CD4-positive, alpha-beta T cell (primary cell): ENCODE measurements around the gene SPRR2F. TPM values are rescaled to one million over a fixed set of nuclear protein-coding genes. Genes with fewer than 3 reads are reported as not detected.
"Not testable (repeated sequence)": the region's sequence is repeated elsewhere in the genome, so short reads cannot be mapped to it uniquely, and the experiment has no call there.

ENCODE experiments used
- ATAC-seq: fragments of 200-7000 bp; cut with Tn5 transposase; one replicate; pipeline ENCODE4 v1.10.0; 2022; ENCODE audit warnings: mild to moderate bottlenecking; ENCODE audit not compliant: poor library complexity
- CTCF ChIA-PET: fragments of 350-600 bp; sonication (Branson Sonifier 250); formaldehyde crosslinking; loops from one replicate; lab custom pipeline; 2021; ENCODE audit warnings: antibody characterized with exemption, inconsistent platforms; lab: Charles Lee
- POLR2A ChIA-PET: fragments of 350-600 bp; sonication (Branson Sonifier 250); formaldehyde crosslinking; loops from one replicate; lab custom pipeline; 2021; ENCODE audit warnings: antibody characterized with exemption, inconsistent platforms; lab: Charles Lee
- DNase-seq, 14 experiments: peaks; one replicate each; pipeline ENCODE4 v3.0.0-alpha.2; 2013 to 2020; ENCODE audit warnings: mixed read lengths in 2 of 14
- H3K27ac ChIP-seq, 2 donors: one replicate each; pipeline versions ENCODE4 v1.5.1 to v1.7.0; 2013; ENCODE audit warnings: low read length in 2 of 2, low read depth in 1 of 2, mild to moderate bottlenecking in 1 of 2
- H3K27me3 ChIP-seq, 2 experiments: 1 replicate in 1 of 2; 2 replicates in 1 of 2; pipeline versions ENCODE4 v1.6.1 to v1.7.0; 2013; ENCODE audit warnings: low read length in 2 of 2, control low read depth in 1 of 2, mild to moderate bottlenecking in 1 of 2, moderate library complexity in 1 of 2; ENCODE audit not compliant: insufficient read depth in 2 of 2, control insufficient read depth in 1 of 2
- H3K36me3 ChIP-seq: one replicate; pipeline ENCODE4 v1.6.1; 2013; ENCODE audit warnings: low read length, control low read depth; ENCODE audit not compliant: insufficient read depth
- H3K4me1 ChIP-seq: one replicate; pipeline ENCODE4 v1.6.1; 2013; ENCODE audit warnings: low read length, control low read depth; ENCODE audit not compliant: insufficient read depth
- H3K4me3 ChIP-seq: one replicate; pipeline ENCODE4 v1.5.1; 2013; ENCODE audit warnings: mild to moderate bottlenecking, low read length, moderate library complexity
- H3K9me3 ChIP-seq, 2 experiments: 1 replicate in 1 of 2; 2 replicates in 1 of 2; pipeline versions ENCODE4 v1.6.1 to v1.7.0; 2013; ENCODE audit warnings: low read length in 2 of 2, mild to moderate bottlenecking in 2 of 2, control low read depth in 1 of 2, moderate library complexity in 1 of 2; ENCODE audit not compliant: control insufficient read depth in 1 of 2, insufficient read depth in 1 of 2
- H3K27ac Mint-ChIP-seq: one replicate; pipeline ENCODE4 v1.8.0; 2020; ENCODE audit warnings: mixed read lengths
- H3K27me3 Mint-ChIP-seq: one replicate; pipeline ENCODE4 v1.8.0; 2021; ENCODE audit warnings: mixed read lengths
- H3K36me3 Mint-ChIP-seq: one replicate; pipeline ENCODE4 v1.8.0; 2021; ENCODE audit warnings: low read depth, mixed read lengths
- H3K4me1 Mint-ChIP-seq: one replicate; pipeline ENCODE4 v1.8.0; 2021; ENCODE audit warnings: low read depth, mixed read lengths
- H3K4me3 Mint-ChIP-seq: one replicate; pipeline ENCODE4 v1.8.0; 2020; ENCODE audit warnings: mild to moderate bottlenecking, mixed read lengths
- H3K9me3 Mint-ChIP-seq: one replicate; pipeline ENCODE4 v1.8.0; 2020; ENCODE audit warnings: mixed read lengths
- intact Hi-C, 2 experiments: fragments of 100-400 bp; cut with DNase I in 1 of 2; cut with micrococcal nuclease in 1 of 2; formaldehyde crosslinking; loops; one replicate each; pipeline versions ENCODE4 v1.15.1 to v1.9.0; 2023 to 2025; cut with DNase I, micrococcal nuclease
- total RNA-seq, 174 experiments: library from RNA in 2 of 174; stranded (reverse) in 2 of 174; gene quantifications; one replicate each; pipeline ENCODE4 v1.2.3 and lab custom pipeline; 2021 to 2026
- TF ChIP-seq, protein P1 (sequence below): fragments of 200-600 bp; IDR thresholded peaks from one replicate; pipeline ENCODE4 v1.8.0; 2022; ENCODE audit warnings: antibody characterized with exemption, mild to moderate bottlenecking

The SPRR2F gene
- total RNA-seq, 2 experiments from 2014 or later: not detected

DNA sequence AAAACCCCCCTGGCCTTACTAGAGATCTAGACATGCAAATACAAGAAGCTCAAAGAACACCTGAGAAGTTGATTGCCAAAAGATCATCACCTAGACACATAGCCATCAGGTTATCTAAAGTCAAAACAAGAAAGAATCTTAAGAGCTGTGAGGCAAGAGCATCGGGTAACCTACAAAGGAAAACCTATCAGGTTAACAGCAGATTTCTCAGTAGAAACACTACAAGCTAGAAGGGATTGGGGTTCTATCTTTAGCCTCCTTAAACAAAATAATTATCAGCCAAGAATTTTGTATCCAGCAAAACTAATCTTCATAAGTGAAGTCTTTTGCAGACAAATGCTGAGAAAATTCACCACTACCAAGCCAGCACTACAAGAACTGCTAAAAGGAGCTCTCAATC lies 12.2 kb upstream of the SPRR2F start:
- Histone ChIP-seq H3K9me3 (peaks cover 4 to 6% of the 10 kb centered on the region in 2 experiments), H3K4me3 (no peak overlapping the region), H3K27ac (no peak overlapping the region), H3K36me3 (no peaks in the 10 kb centered on the region), H3K27me3 (peaks cover 3 to 8% of the 10 kb centered on the region in 2 experiments), H3K4me1 (no peaks in the 10 kb centered on the region)
- Mint-ChIP-seq H3K4me1 (no peaks in the 10 kb centered on the region), H3K27ac (no peak overlapping the region), H3K4me3 (no peak overlapping the region), H3K36me3 (no peaks in the 10 kb centered on the region), H3K9me3 (peaks cover 8% of the 10 kb centered on the region), H3K27me3 (peaks cover 18% of the 10 kb centered on the region)
- ChIA-PET POLR2A (no interaction called here), CTCF (no interaction called here)
- DNase-seq (no peak), ATAC-seq (no peak)
- intact Hi-C loops: no loop called here
- TF ChIP-seq, protein P1, sequence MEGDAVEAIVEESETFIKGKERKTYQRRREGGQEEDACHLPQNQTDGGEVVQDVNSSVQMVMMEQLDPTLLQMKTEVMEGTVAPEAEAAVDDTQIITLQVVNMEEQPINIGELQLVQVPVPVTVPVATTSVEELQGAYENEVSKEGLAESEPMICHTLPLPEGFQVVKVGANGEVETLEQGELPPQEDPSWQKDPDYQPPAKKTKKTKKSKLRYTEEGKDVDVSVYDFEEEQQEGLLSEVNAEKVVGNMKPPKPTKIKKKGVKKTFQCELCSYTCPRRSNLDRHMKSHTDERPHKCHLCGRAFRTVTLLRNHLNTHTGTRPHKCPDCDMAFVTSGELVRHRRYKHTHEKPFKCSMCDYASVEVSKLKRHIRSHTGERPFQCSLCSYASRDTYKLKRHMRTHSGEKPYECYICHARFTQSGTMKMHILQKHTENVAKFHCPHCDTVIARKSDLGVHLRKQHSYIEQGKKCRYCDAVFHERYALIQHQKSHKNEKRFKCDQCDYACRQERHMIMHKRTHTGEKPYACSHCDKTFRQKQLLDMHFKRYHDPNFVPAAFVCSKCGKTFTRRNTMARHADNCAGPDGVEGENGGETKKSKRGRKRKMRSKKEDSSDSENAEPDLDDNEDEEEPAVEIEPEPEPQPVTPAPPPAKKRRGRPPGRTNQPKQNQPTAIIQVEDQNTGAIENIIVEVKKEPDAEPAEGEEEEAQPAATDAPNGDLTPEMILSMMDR: no peak

DNA sequence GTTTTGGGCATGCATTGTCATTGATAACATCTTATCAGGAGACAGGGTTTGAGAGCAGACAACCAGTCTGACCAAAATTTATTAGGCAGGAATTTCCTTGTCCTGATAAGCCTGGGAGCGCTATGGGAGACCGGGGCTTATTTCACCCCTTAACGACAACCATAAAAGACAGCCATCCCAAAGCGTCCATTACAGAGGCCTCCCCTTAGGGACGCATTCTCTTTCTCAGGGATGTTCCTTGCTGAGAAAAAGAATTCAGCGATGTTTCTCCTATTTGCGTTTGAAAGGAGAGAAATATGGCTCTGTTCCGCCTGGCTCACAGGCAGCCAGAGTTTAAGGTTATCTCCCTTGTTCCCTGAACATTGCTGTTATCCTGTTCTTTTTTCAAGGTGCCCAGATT lies 10.5 kb upstream of the SPRR2F start:
- POLR2A ChIA-PET, H3K27me3 ChIP-seq, H3K4me3 ChIP-seq, H3K4me3 Mint-ChIP-seq, intact Hi-C loops, CTCF ChIA-PET, H3K27ac Mint-ChIP-seq, H3K36me3 ChIP-seq, H3K27ac ChIP-seq, H3K4me1 ChIP-seq, H3K9me3 Mint-ChIP-seq, ATAC-seq, DNase-seq, H3K9me3 ChIP-seq, H3K36me3 Mint-ChIP-seq, H3K4me1 Mint-ChIP-seq: not testable (repeated sequence)
- H3K27me3 Mint-ChIP-seq: peaks cover 14% of the 10 kb centered on the region

DNA sequence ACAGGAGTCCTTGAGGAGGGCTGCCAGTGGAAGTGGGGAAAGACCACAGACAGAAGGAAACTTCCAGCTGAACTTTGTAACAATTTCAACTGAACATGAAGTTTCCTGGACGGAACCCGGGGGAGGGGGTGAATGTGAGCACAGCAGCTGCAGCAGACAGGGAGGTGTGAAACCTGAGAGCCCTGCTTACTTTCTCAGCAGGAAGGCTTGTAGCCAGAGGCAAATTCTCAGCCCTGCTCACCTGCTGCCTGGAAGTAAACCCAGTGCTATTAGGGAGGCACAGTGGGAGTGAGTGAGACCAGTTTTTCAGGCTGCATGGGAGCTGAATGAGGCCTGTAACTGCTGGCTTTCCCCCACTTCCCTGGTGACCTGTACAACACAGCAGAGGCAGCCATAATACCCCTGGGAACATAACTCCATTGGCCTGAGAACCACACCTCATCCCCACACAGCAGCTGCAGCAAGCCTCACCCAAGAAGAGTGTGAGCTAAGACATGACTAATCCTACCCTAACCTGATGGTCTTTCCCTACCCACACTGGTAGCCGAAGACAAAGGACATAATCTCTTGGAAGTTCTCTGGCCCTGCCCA lies 9.6 kb upstream of the SPRR2F start:
- H3K4me1 Mint-ChIP-seq: no peaks in the 10 kb centered on the region
- Histone ChIP-seq H3K27ac (no peak overlapping the region), H3K4me3 (no peak overlapping the region), H3K27me3 (peaks cover 6 to 8% of the 10 kb centered on the region in 2 experiments), H3K4me1 (no peaks in the 10 kb centered on the region), H3K36me3 (no peaks in the 10 kb centered on the region), H3K9me3 (peaks cover 4 to 6% of the 10 kb centered on the region in 2 experiments)
- CTCF ChIA-PET: interaction anchor here (0.7 kb wide), 1 partner anchor 278 kb away, joined by 3 read pairs; no protein-coding TSS in a partner anchor
- no peak overlapping the region for H3K27ac Mint-ChIP-seq
- H3K27me3 Mint-ChIP-seq: peaks cover 19% of the 10 kb centered on the region
- POLR2A ChIA-PET: no interaction called here
- ATAC-seq (no peak), DNase-seq (no peak)
- H3K9me3 Mint-ChIP-seq: peaks cover 8% of the 10 kb centered on the region
- H3K4me3 Mint-ChIP-seq: no peak overlapping the region
- TF ChIP-seq, protein P1: no peak
- H3K36me3 Mint-ChIP-seq: no peaks in the 10 kb centered on the region
- intact Hi-C loops: no loop called here

DNA sequence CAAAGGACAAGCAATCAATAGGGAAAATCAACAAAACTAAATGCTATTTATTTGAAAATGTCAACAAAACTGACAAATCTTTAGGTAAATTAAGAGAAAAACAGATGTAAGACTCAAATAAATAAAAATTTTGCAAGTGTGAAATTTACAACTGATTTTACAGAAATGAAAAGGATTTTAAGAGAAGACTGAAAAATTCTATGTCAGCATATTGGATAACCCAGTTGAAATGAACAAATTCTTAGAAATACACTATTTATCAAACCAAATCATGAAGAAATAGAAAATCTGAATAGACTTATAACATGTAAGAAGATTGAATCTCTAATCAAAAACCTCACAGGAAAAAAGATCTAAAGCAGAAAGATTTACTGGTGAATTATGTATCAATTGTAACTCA lies 7.6 kb upstream of the SPRR2F start:
- H3K4me3 Mint-ChIP-seq: no peak overlapping the region
- TF ChIP-seq, protein P1: no peak
- POLR2A ChIA-PET: no interaction called here
- no peaks in the 10 kb centered on the region for H3K4me1 Mint-ChIP-seq
- H3K9me3 ChIP-seq: peaks cover 4 to 6% of the 10 kb centered on the region in 2 experiments
- CTCF ChIA-PET: no interaction called here
- intact Hi-C loops: no loop called here
- H3K36me3 ChIP-seq: no peaks in the 10 kb centered on the region
- no peak for ATAC-seq
- peaks cover 25% of the 10 kb centered on the region for H3K27me3 Mint-ChIP-seq
- H3K27me3 ChIP-seq: peaks cover 8 to 12% of the 10 kb centered on the region in 2 experiments
- H3K27ac Mint-ChIP-seq: no peak overlapping the region
- H3K4me3 ChIP-seq: no peak overlapping the region
- H3K9me3 Mint-ChIP-seq: peaks cover 4% of the 10 kb centered on the region
- DNase-seq: no peak
- H3K4me1 ChIP-seq: no peaks in the 10 kb centered on the region
- H3K27ac ChIP-seq: no peak overlapping the region
- no peaks in the 10 kb centered on the region for H3K36me3 Mint-ChIP-seq
